T47D (cell line): ENCODE data around the gene PPP2R3C.

Experiments used
- DNase-seq, 2 experiments: peaks; one replicate each; pipeline versions ENCODE4 v3.0.0 to v3.0.0-alpha.2; 2011 to 2012; ENCODE audit warnings: low read depth in 1 of 2, low spot score in 1 of 2
- JUND ChIP-seq: IDR thresholded peaks from 2 replicates; pipeline ENCODE4 v1.6.1; 2012; ENCODE audit warnings: low read depth
- in situ Hi-C: cut with HindIII; loops from 2 replicates; pipeline ENCODE4 v1.10.0; 2016; ENCODE audit warnings: low sequenced_read_pairs, low pct_unique_long_range_greater_than_20kb

Gene PPP2R3C

GRCh38 chr14:35147186-35147585 lies 25.4 kb upstream of the PPP2R3C start:
- in situ Hi-C loops: no loop called here
- no peak for TF ChIP-seq JUND

GRCh38 chr14:35146711-35147149 lies 24.9 kb upstream of the PPP2R3C start:
- in situ Hi-C loops: no loop called here
- DNase-seq: no peak
- no peak for TF ChIP-seq JUND

More at GRCh38 chr14:35147186-35147585, 25.4 kb upstream of the PPP2R3C start:
- no peak for DNase-seq

- no peak for DNase-seq
- no peak for TF ChIP-seq JUND
- in situ Hi-C loops: no loop called here
Observed at GRCh38 chr14:35144029-35144428, 22.2 kb upstream of the PPP2R3C start.

GRCh38 chr14:35140718-35141581 lies 19.2 kb upstream of the PPP2R3C start:
- in situ Hi-C loops: no loop called here
- peak in 1 of 2 experiments; percentile 48 for DNase-seq
- TF ChIP-seq JUND: no peak

- in situ Hi-C loops: no loop called here
- no peak for DNase-seq
- TF ChIP-seq JUND: no peak
Observed at GRCh38 chr14:35138585-35138984, 16.8 kb upstream of the PPP2R3C start.

GRCh38 chr14:35134329-35135123 lies 12.7 kb upstream of the PPP2R3C start:
- DNase-seq: no peak
- no peak for TF ChIP-seq JUND
- in situ Hi-C loops: no loop called here

- in situ Hi-C loops: no loop called here
- TF ChIP-seq JUND: no peak
- no peak for DNase-seq
Observed at GRCh38 chr14:35133542-35134328, 11.9 kb upstream of the PPP2R3C start.

- in situ Hi-C loops: no loop called here
- TF ChIP-seq JUND: no peak
- no peak for DNase-seq
Observed at GRCh38 chr14:35124127-35124526, 2.3 kb upstream of the PPP2R3C start.

GRCh38 chr14:35123388-35123703 lies 1.6 kb upstream of the PPP2R3C start:
- DNase-seq: no peak
- TF ChIP-seq JUND: no peak
- in situ Hi-C loops: no loop called here

GRCh38 chr14:35122696-35123387 lies 1.1 kb upstream of the PPP2R3C start:
- no peak for TF ChIP-seq JUND
- in situ Hi-C loops: no loop called here
- DNase-seq: peak; percentile 29 to 80

- no peak for TF ChIP-seq JUND
- DNase-seq: no peak
Observed at GRCh38 chr14:35121026-35121886, 534 bp downstream of the PPP2R3C start.

More at GRCh38 chr14:35121026-35121886, 534 bp downstream of the PPP2R3C start:
- in situ Hi-C loops: no loop called here
